RCC 7860 (cell line): Measurements from ENCODE around the gene RBP7.
"Not testable (repeated sequence)": the region's sequence is repeated elsewhere in the genome, so short reads cannot be mapped to it uniquely, and the experiment has no call there.

Experiments
- DNase-seq: peaks from one replicate; pipeline ENCODE4 v3.0.0-alpha.2; 2015; ENCODE audit warnings: low spot score
- FAIRE-seq: peaks from 2 replicates; lab custom pipeline; 2012; peaks lifted over from hg19 to GRCh38; lab: Jason Lieb, UNC

RBP7 gene

DNA sequence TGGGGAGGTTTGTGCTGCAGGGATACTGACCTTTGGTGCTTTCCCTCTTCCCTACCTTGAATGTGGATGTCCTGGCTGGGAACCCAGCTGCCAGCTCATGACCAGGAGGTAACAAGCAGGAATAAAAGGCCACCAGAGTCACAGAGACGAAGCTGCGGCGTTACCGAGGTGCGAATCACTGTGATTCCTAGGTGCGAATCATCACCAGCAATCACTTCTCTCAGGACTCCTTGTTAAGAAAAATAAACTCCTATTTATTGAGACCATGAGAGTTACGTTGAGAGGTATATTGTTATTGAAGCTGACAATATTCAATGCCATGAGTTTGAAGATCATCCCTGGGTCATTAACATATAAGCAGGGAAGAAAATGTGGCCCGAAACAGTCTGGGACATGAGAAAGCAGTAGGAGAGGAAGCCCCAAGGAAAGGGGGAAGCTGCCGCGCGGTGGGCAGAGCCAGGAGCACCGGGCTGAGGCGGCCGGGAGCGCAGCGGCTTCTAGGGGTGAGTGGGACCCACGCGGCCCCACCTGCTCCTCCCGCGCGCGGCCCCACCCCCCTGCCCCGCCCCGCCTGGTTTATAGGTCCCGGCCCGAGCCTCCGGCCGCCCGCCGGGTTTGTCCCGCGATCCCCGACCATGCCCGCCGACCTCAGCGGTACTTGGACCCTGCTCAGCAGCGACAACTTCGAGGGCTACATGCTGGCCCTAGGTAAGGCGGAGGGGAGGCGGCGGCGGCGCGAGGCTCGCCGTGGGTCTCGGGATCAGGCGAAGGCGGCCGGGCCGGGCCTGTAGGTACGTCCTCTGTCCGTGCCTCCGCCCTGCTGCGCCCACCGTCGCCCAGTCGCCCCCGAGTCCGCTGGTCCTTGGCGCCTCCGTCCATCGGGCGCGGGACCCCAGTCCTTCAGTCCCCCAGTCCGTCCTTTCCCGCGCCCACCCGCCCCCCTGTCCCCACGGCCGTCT lies at the start of gene RBP7:
Gene RBP7, plus strand, starts transcription at position 605 of the 959 bp plus-strand sequence. Its CDS starts 31 bp downstream, at position 636.
- no peak for FAIRE-seq
- DNase-seq: no peak

DNA sequence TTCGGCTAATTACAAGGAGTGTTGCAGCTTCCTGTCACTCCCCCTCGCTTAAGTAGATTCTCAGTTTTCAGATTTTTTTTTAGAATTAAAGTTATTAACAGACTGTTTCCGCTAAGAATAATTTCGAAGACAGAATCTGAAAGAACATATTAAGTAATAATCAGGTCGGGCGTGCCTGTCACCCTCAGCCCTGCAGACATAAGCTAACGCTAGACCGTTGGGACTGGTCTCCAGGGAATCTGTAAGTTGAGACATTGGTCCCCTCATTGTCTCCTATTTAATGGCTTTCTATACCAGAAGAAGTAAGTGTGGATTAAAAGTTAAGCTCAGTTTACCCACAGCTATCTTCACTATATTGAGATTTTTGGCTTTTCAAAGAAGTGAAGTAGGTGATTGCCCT lies 39.3 kb upstream of the RBP7 start:
- no peak for FAIRE-seq
- no peak for DNase-seq

DNA sequence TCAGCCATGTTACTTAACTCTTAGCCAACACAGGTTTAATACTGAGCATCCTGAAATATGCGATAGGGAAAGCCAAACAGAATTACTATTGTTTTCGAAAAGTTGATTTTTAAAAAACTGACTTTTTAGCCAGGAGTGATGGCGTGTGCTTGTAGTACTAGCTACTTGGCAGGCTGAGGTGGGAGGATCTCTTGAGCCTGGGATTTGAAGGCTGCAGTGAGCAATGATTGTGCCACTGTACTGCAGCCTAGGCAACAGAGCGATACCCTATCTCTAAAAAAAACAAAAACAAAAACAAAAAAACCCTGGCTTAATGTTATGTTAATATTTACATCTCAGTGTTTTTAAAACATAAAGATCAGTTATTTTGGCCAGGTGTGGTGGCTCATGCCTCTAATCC lies 37.0 kb upstream of the RBP7 start:
- DNase-seq (no peak), FAIRE-seq (no peak)

DNA sequence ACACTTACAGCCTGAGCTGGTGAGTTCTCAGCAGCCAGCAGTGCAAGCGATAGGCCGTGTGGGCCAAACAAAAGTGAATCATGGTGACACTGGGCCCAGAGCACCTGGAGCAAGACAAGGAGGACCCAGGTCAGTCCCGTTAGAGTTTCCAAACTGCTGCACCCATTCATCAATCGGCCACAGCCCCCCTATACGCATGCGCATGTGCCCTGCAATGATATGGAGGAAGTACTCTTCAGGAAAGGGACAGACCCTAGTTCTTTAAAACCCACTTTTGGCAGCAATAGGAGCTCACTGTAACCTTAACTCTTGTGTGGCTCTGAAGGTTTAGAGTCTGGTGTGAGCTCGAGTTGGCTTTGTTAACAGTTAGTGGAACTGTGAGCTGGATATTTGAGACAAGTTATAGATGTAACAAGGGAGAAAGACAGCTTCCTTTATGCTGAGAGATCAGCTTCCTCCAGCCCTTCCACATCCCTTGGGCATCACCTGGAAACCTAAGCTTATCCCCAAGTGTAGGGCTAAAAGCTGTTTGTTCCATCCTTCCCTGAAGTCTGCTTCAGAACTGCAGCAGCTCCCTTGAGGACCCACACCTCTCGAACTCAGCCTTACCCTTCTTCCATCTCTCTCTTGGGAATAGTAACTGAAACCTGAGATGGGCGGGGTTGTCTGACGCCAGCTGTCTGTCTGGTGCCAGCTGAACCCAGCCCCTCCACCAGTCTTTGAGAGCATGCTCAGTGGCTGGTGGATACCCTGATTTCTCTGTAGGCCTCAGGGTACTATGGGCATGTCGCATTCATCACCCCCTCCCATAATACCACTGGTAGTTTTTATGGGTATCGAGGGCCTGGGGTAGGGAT lies 36.1 kb upstream of the RBP7 start:
- FAIRE-seq (no peak), DNase-seq (no peak)

DNA sequence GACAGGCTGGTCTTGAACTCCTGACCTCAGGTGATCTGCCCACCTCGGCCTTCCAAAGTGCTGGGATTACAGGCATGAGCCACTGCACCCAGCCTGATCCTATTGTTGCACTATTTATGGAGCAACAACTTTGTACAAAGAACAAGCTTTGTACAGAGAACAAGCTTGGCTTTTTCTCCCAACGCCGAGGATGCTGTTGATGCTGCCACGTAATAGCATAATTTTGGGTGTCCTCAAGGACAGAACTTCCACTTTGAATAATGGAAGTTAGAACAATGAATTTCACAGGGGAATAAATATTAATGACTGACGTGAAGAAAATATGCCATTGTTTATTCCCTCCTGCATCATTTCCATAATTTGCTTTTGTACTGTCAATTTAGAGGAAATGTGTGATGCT lies 12.8 kb upstream of the RBP7 start:
- FAIRE-seq (no peak), DNase-seq (no peak)

DNA sequence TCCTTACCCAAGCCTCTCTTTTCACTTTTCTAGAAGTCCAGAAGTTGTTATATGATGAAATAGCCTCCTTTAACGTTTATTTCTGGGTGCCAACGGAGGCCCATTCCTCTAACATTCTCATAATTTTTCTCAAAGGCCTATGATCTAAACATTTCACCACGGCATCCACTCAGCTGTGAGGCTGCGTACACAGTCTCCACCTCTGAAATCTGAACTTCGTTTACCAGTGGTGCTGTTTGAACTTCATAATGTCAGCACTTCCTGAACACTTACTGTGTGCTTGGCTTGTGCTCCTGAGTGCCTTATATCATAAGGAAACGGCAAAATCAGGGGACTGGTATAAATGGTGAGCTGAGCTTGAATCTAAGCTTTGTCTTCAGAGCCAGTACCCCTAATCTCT lies 12.0 kb upstream of the RBP7 start:
- DNase-seq (no peak), FAIRE-seq (no peak)

DNA sequence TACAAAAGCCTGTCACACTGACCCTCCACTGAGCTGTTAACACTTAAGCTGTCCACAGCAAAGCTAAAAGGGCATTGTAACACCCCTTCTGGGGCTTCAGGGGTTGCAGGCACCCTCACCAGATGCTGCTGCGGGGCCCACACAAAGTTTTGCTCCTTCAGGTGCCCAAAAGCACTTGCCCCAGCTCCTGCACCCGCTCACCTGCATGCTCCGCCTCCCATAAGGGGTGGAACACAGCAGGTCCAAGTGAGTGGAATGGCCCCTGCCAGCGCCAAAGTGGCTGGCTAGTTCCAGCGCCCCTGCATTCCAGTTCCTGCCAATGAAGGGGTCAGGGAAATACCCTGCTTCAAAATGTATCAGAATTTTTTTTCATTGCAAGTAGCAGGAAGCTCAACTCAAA lies 7.3 kb upstream of the RBP7 start:
- FAIRE-seq: no peak
- DNase-seq: no peak

DNA sequence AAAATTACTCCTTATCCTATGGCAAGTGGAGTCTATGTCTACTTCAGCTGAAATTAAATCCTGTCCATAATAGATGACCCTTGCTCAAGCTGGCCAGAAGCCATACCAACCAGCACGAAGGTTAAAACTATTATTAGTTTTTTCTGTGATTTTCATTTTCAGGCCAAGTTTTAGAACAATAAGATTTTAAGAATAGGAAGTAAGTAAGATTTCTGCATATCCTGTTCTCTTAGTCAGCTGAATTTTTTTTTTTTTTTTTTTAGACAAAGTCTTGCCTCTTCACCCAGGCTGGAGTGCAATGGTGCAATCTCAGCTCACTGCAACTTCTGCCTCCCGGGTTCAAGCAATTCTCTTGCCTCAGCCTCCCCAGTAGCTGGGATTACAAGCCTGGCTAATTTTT lies 6.1 kb upstream of the RBP7 start:
- DNase-seq (no peak), FAIRE-seq (no peak)

DNA sequence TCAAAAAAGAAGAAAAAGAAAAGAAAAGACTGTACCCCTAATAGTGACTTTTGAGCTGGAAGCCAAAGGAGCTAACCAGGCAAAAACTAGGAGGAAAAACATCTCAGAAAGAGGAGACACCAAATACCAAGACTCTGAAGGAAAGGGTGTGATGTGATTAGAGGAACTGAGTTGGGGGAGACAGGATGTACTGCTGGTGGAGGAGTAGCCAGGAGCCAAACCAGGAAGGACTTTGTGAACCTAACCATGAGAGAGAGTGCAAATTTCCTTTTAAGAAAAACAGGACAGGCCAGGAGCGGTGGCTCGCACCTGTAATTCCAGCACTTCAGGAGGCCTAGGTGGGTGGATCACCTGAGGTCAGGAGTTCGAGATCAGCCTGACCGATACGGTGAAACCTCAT lies 4.1 kb upstream of the RBP7 start:
- FAIRE-seq: no peak
- DNase-seq: no peak

DNA sequence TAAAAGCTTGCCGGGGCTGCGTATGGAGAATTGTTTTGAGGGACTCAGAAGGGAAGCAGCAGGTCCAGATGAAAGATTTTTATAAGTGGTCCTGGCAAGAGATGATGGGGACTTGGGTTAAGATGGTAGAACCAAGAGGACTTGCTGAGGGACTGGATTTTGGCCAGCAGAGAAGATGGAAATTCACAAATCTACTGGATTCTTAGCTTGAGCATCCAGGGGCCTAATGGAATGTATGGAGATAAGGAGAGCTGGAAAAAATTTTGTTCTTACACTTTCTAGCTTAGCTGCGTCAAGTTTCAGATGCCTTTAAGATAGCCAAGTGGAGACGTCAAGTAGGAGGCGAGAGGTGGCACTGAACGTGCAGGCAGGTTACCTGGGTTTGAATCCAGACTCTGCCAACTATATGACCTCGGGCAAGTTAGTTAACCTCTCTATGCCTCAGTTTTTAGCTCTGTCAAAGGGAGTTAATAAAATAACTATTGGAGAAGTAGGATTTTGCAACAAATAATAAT lies 3.4 kb upstream of the RBP7 start:
- DNase-seq (no peak), FAIRE-seq (no peak)

DNA sequence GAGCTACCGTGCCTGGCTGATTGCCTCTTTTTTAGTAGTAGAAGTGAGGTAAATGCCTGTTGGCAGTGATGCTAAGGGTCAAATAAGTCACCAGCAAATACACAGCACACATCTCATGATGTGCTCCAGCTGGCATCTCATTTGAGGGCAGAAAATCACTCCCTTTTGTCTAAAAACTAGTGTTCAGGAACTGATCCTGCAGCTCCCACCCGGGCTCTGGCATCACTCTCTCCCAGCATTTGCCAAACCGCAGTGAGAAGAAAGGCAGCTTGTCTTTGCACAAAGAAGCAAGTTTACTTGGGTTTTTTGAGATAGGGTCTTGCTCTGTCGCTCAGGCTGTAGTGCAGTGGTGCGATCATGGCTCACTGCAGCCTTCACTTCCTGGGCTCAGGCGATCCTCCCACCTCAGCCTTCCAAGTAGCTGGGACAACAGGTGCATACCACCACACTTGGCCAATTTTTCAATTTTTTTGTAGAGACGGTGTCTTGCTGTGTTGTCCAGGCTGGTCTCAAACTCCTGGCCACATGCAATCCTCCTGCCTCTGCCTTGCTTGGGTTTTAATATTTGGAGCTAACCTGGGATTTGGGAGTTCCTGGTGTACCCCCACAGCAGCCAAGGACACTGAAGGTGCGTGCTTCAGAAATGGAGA lies 4.1 kb downstream of the RBP7 start:
- DNase-seq: no peak
- FAIRE-seq: no peak

DNA sequence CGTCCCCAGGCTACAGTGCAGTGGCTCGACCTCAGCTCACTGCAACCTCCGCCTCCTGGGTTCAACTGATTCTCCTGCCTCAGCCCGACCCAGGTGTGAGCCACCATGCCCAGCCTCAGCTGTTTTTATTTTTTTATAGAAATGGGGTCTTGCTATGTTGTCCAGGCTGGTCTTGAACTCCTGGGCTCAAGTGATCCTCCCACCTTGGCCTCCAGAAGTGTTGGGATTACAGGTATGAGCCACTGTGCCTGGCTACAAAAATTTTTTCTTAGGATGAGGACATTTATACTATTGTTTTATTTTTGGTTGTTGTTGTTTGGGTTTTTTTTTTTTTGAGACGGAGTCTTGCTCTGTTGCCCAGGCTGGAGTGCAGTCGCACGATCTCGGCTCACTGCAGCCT lies 8.2 kb downstream of the RBP7 start:
- FAIRE-seq, DNase-seq: not testable (repeated sequence)

DNA sequence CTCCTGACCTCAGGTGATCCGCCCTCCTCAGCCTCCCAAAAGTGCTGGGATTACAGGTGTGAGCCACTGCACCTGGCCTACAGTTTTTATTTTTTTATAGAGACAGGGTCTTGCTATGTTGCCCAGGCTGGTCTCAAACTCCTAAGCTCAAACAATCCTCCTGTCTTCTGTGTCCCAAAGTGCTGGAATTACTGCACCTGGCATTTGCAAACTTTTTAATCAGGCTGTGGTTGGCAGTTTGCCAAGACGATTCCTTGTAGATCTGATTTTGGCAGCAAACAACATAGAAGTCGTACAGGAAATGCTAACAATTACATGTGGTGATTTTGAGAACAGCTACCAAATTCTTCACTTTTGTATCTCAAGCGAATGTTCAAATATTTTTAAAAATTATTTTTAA lies 10.1 kb downstream of the RBP7 start:
- FAIRE-seq: no peak
- DNase-seq: no peak

DNA sequence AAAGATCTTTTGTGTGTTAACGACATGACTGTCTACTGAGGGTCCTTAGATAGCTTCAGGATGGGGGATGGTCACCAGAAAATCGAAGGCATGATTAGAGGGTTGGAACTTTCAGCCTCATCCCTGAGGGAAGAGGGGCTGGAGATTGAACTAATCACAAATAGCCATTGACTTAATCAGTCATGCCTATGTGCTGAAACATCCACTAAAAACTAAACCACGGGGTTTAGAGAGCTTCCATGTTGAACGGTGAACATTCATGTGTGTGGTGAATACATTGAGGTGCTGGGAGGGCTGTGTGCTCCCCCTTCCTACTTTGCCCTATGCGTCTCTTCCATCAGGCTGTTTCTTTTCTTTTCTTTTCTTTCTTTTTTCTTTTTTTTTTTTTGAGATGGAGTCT lies 17.0 kb downstream of the RBP7 start:
- DNase-seq (no peak), FAIRE-seq (no peak)

DNA sequence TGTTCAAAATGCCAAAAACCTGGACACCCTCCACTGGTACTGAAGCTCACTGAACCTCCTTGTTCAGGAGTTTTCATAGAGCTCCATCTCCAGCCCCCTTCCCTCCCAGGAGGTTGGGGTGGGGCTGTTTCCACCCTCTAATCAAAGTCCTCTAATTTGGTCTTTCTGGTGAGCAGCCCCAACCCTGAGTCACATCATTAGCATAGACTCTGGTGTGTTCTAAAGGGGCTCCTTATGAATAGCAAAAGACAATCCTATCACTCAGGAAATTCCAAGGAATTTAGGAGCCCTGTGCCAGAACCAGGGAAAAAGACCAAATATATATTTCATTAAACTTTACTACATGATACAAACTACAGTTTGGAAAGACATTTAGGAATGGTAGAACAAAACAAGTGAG lies 22.5 kb downstream of the RBP7 start:
- no peak for FAIRE-seq
- DNase-seq: no peak

DNA sequence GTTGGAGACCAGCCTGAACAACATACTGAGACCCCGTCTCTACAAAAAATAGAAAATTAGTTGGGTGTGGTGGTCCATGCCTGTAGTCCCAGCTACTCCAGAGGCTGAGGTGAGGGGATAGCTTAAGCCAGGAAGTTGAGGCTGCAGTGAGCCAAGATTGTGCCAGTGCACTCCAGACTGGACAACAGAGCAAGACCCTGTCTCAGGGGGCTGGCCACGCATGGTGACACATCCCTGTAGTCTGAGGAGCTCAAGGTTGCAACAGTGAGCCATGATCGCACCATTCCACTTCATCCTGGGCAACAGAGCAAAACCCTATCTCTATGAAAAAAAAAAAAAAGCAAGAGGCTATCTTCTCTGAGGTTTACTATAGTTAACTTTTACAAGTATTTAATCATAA lies 23.1 kb downstream of the RBP7 start:
- FAIRE-seq: no peak
- DNase-seq: no peak

DNA sequence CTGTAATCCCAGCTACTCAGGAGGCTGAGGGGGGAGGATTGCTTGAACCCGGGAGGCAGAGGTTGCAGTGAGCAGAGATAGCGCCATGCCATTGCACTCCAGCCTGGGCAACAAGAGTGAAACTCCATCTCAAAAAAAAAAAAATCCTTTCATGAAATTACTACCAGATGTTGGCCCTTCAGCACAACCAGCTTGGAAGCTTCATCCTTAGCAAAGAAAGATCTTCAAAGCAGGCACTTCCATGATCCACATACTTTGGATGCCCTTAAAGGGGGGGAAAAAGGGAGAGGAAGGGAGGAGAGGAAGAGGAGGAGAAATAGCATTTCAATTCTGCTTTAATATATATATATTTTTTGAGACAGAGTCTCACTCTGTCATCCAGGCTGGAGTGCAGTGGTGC lies 23.6 kb downstream of the RBP7 start:
- not testable (repeated sequence) for DNase-seq, FAIRE-seq

DNA sequence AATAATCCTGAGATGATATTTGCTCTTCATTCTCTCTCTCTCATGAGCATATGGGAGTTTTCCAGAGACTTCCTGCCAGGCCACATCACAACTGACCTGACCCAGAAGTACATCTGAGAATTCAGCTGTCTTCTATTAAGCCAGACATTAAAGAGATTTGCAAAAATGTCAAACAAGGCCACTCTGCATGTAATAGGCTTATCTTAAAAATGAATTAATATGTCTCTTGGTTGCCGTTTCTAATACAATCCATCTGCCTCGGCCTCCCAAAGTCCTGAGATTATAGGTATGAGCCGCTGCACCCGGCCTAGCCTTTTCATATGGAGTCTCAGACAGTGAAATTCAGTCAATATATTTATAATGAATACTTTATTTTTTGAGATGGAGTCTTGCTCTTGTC lies 25.0 kb downstream of the RBP7 start:
- FAIRE-seq: not testable (repeated sequence)

DNA sequence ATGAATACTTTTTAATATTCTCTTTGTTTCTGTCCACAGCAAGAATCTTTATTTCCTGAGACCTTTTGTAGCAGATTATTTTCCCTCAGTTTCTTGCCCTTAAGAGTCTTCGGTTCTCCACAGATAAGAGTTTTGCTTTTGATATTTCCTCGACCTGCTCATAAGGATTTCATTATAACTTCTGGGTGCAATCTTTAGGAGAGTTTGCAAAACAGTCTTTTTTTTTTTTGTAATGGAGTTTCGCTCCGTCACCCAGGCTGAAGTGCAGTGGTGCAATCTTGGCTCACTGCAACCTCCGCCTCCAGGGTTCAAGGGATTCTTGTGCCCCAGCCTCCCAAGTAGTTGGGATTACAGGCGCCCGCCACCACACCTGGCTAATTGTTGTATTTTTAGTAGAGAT lies 25.6 kb downstream of the RBP7 start:
- FAIRE-seq (no peak), DNase-seq (no peak)

More for the DNA sequence above, 25.0 kb downstream of the RBP7 start:
- not testable (repeated sequence) for DNase-seq

DNA sequence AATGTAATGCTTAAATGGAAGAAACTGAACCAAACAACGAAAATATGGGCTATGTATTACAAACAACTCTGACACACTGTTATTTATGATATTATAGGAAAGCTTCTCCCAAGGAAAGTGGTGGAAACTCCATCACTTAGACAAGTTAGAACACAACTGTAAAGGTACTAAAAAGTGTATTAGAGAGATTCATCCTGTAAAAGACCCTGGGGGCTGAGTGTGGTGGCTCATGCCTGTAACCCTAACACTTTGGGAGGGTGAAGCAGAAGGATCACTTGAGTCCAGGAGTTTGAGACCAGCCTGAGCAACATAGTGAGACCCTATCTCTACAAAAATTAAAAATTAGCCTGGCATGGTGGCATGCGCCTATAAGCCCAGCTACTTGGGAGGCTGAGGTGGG lies 28.3 kb downstream of the RBP7 start:
- DNase-seq: no peak
- FAIRE-seq: no peak

DNA sequence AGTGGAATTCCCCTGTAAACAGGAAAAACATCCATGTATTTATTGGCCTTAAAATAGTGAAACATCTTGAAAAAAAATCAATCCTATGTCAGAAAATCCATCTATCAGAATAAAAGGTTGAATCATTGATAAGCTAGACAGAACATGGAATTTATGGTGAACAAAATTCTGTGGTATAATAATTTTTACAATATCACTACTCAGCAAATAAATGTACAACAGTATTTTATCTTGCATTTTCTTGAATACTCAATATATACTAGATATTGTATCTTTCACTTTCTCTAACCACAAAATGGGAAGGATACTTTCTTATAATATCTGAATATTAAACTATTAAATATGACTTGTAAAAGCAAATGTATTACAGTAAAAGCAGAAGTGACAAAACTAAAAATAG lies 30.0 kb downstream of the RBP7 start:
- FAIRE-seq (no peak), DNase-seq (no peak)
